BLaER1 treated with 17β-estradiol and CSF1 and Interleukin-3, amounts not matched to agents 10 nM and 100 nM (cell line): ENCODE results near the gene ARHGEF28.
A peak's percentile ranks its signal among the peaks of the same experiment; 100 is the strongest.

Source experiments
- H3K27ac ChIP-seq, 11 experiments: shearing (Covaris generic); formaldehyde crosslinking; 2 replicates each; pipeline ENCODE4 v1.8.1; 2022
- H3K27me3 ChIP-seq, 11 experiments: shearing (Covaris generic); formaldehyde crosslinking; 2 replicates each; pipeline ENCODE4 v1.8.1; 2022
- H3K36me3 ChIP-seq, 11 experiments: shearing (Covaris generic); formaldehyde crosslinking; 2 replicates each; pipeline ENCODE4 v1.8.1; 2022
- H3K4me1 ChIP-seq, 10 experiments: shearing (Covaris generic); formaldehyde crosslinking; 2 replicates each; pipeline ENCODE4 v1.8.1; 2022
- H3K4me2 ChIP-seq, 11 experiments: shearing (Covaris generic); formaldehyde crosslinking; 2 replicates each; pipeline ENCODE4 v1.8.1; 2022
- H3K4me3 ChIP-seq, 10 experiments: shearing (Covaris generic); formaldehyde crosslinking; 2 replicates each; pipeline ENCODE4 v1.8.1; 2022
- H3K9ac ChIP-seq, 11 experiments: shearing (Covaris generic); formaldehyde crosslinking; 2 replicates each; pipeline ENCODE4 v1.8.1; 2022
- H3K9me3 ChIP-seq, 11 experiments: shearing (Covaris generic); formaldehyde crosslinking; replicated peaks in 1 of 11; 2 replicates each; pipeline ENCODE4 v1.8.1; 2022
- H4K20me1 ChIP-seq, 11 experiments: shearing (Covaris generic); formaldehyde crosslinking; 2 replicates each; pipeline ENCODE4 v1.8.1; 2022
- Cebpa-rat ChIP-seq, 11 experiments: shearing (Covaris generic); IDR thresholded peaks; 2 replicates each; pipeline ENCODE4 v1.8.1; 2022

Gene ARHGEF28

GRCh38 chr5:73913971-73914370, 288.0 kb downstream of the ARHGEF28 start:
- Histone ChIP-seq H3K4me1 (peaks cover 0 to 14% (median 9%) of the 10 kb centered on the region in 10 experiments; a peak in 17 of 20 replicates), H3K9ac (no peak overlapping the region), H3K27ac (no peak overlapping the region), H3K27me3 (no peaks in the 10 kb centered on the region), H3K4me3 (no peak overlapping the region), H3K9me3 (no peaks in the 10 kb centered on the region), H3K36me3 (no peaks in the 10 kb centered on the region), H3K4me2 (no peak overlapping the region), H4K20me1 (no peaks in the 10 kb centered on the region)
- TF ChIP-seq Cebpa-rat (IDR thresholded peaks at IDR 0.05), result no peak

- Histone ChIP-seq H3K27ac (no peak overlapping the region), H3K36me3 (no peaks in the 10 kb centered on the region), H3K4me1 (peaks cover 0 to 15% (median 10%) of the 10 kb centered on the region in 10 experiments; a peak in 17 of 20 replicates), H3K27me3 (no peaks in the 10 kb centered on the region), H4K20me1 (no peaks in the 10 kb centered on the region), H3K4me3 (no peak overlapping the region), H3K9ac (no peak overlapping the region), H3K4me2 (no peak overlapping the region), H3K9me3 (no peaks in the 10 kb centered on the region)
- no peak for TF ChIP-seq Cebpa-rat (IDR thresholded peaks at IDR 0.05)
Measured at GRCh38 chr5:73915345-73915744, 289.3 kb downstream of the ARHGEF28 start.

DNA sequence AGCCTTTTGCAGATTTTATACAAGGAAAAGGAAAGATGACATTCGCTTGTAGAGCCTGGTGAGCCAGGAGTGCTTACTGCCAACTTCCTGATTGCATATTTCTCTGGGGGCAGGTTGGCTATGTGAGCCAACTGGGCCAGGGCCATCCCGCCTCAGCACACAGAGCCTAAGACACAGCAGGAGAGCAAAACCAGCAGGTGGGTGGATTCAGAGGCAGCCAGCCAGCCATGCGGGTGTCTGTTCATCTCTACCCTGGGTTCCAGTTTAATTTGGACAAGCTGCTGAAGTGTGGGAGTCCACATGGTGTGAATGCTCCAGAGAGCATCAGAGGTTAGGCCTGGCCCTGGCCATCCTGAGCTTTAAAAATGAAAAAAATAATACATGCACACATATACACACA, 291.4 kb downstream of the ARHGEF28 start:
- Histone ChIP-seq H3K27ac (no peak overlapping the region), H3K4me1 (peaks cover 0 to 20% (median 9%) of the 10 kb centered on the region in 10 experiments; a peak in 17 of 20 replicates), H3K4me3 (no peak overlapping the region), H3K27me3 (no peaks in the 10 kb centered on the region), H4K20me1 (no peaks in the 10 kb centered on the region), H3K9me3 (no peaks in the 10 kb centered on the region), H3K9ac (no peak overlapping the region), H3K4me2 (no peak overlapping the region), H3K36me3 (no peaks in the 10 kb centered on the region)
- TF ChIP-seq Cebpa-rat (IDR thresholded peaks at IDR 0.05), result no peak

DNA sequence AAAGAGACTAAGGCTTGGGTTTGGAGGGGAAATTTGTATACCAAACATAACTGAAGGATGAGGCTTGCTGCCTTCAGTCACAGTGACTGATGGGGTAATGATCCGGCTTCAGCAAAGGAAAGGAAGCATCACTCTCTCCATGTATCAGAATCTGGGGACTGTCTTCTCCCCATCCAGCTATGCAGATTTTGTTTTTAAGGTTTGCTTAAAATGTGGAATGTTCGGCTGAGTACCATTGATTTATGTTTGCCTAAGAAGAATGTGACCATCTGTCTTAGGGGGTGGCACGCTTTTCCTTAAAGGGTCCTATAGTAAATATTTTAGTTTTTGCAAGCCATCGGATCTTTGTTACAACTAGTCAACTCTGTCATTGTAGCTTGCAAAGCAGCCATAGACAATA, 291.9 kb downstream of the ARHGEF28 start:
- Histone ChIP-seq H3K9ac (no peak overlapping the region), H3K27me3 (no peaks in the 10 kb centered on the region), H3K4me3 (no peak overlapping the region), H3K9me3 (no peaks in the 10 kb centered on the region), H3K27ac (no peak overlapping the region), H3K36me3 (no peaks in the 10 kb centered on the region), H4K20me1 (no peaks in the 10 kb centered on the region), H3K4me1 (peaks cover 0 to 20% (median 7%) of the 10 kb centered on the region in 10 experiments; a peak in 17 of 20 replicates), H3K4me2 (no peak overlapping the region)
- no peak for TF ChIP-seq Cebpa-rat (IDR thresholded peaks at IDR 0.05)

DNA sequence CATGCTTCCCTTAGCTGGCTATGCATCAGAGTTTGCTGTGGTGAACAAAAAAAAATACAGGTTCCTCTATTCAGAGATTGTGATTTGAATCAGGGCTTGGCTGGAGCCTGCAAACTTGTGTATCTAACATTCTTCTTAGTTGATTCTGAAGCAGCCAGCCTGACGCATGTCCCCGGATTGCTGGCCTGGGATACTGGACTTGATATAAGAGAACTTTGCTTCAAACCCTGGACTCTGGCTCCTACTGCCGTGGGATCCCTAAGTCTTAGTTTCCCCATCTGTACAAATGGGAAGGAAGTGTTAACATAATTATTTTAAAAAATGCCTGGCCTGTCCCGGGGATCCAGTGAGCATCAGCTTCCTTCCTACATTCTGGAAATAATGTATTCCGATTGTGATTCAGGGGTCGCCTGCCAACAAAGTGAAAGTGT, 292.8 kb downstream of the ARHGEF28 start:
- Histone ChIP-seq H3K4me3 (no peak overlapping the region), H4K20me1 (no peaks in the 10 kb centered on the region), H3K9me3 (no peaks in the 10 kb centered on the region), H3K27me3 (no peaks in the 10 kb centered on the region), H3K27ac (0 out of 22 replicates have a peak overlapping the region, but pooled peaks of 1 of the 11 experiments have one; percentile 11), H3K4me2 (peak overlapping the region in 5 of 11 experiments; percentile 10 to 62 (median 51); a peak in 8 of 22 replicates), H3K9ac (no peak overlapping the region), H3K4me1 (peaks cover 0 to 20% (median 5%) of the 10 kb centered on the region in 10 experiments; a peak in 12 of 20 replicates), H3K36me3 (no peaks in the 10 kb centered on the region)
- no peak for TF ChIP-seq Cebpa-rat (IDR thresholded peaks at IDR 0.05)

GRCh38 chr5:73921741-73922140, 295.7 kb downstream of the ARHGEF28 start:
- no peak overlapping the region for H3K27ac ChIP-seq
- H4K20me1 ChIP-seq, result no peaks in the 10 kb centered on the region
- no peak overlapping the region for H3K9ac ChIP-seq
- H3K9me3 ChIP-seq, result no peaks in the 10 kb centered on the region
- TF ChIP-seq Cebpa-rat (IDR thresholded peaks at IDR 0.05), result no peak
- H3K4me2 ChIP-seq, result peak overlapping the region in 1 of 11 experiments; percentile 1; a peak in 1 of 22 replicates
- peaks cover 0 to 20% (median 5%) of the 10 kb centered on the region in 10 experiments; a peak in 12 of 20 replicates for H3K4me1 ChIP-seq
- H3K36me3 ChIP-seq, result no peaks in the 10 kb centered on the region
- H3K4me3 ChIP-seq, result no peak overlapping the region
- H3K27me3 ChIP-seq, result no peaks in the 10 kb centered on the region

DNA sequence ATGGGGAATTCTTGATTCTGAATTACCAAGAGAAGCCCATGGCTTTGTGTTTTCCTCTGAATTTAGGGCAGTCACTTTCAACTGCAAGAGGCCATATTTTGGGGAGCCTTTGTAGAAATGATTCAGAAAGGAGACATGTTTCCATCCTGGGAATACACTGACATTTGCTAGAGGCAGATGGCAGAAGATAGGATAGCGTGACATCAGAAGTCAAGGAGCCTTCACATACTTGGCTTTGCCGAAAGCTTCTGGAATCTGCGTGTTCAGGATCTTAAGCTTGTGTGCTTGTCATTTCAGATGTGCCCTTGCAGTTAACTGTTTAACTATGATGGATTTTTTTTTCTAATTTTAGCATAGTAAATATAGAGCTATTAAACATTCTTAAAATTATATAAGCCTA, 296.2 kb downstream of the ARHGEF28 start:
- no peak overlapping the region for H3K27ac ChIP-seq
- H3K9ac ChIP-seq, result no peak overlapping the region
- no peaks in the 10 kb centered on the region for H3K36me3 ChIP-seq
- H3K27me3 ChIP-seq, result no peaks in the 10 kb centered on the region
- no peaks in the 10 kb centered on the region for H4K20me1 ChIP-seq
- H3K4me3 ChIP-seq, result no peak overlapping the region
- no peaks in the 10 kb centered on the region for H3K9me3 ChIP-seq
- no peak for TF ChIP-seq Cebpa-rat (IDR thresholded peaks at IDR 0.05)
- H3K4me1 ChIP-seq, result peaks cover 0 to 20% (median 5%) of the 10 kb centered on the region in 10 experiments; a peak in 12 of 20 replicates
- 0 out of 22 replicates have a peak overlapping the region, but pooled peaks of 1 of the 11 experiments have one; percentile 1 for H3K4me2 ChIP-seq

GRCh38 chr5:73922875-73923557, 297.0 kb downstream of the ARHGEF28 start:
- no peak for TF ChIP-seq Cebpa-rat (IDR thresholded peaks at IDR 0.05)
- H3K9me3 ChIP-seq, result no peaks in the 10 kb centered on the region
- no peak overlapping the region for H3K27ac ChIP-seq
- H3K4me2 ChIP-seq, result peak overlapping the region in 5 of 11 experiments; percentile 19 to 34 (median 25); a peak in 5 of 22 replicates
- no peak overlapping the region for H3K9ac ChIP-seq
- no peaks in the 10 kb centered on the region for H4K20me1 ChIP-seq
- H3K27me3 ChIP-seq, result no peaks in the 10 kb centered on the region
- no peak overlapping the region for H3K4me3 ChIP-seq
- peaks cover 0 to 20% (median 5%) of the 10 kb centered on the region in 10 experiments; a peak in 12 of 20 replicates for H3K4me1 ChIP-seq
- H3K36me3 ChIP-seq, result no peaks in the 10 kb centered on the region

- no peak overlapping the region for H3K9ac ChIP-seq
Measured at GRCh38 chr5:73928476-73929070, 302.6 kb downstream of the ARHGEF28 start.

More at GRCh38 chr5:73928476-73929070, 302.6 kb downstream of the ARHGEF28 start:
- H3K27me3 ChIP-seq, result no peaks in the 10 kb centered on the region
- H3K36me3 ChIP-seq, result no peaks in the 10 kb centered on the region
- no peak overlapping the region for H3K4me2 ChIP-seq
- no peaks in the 10 kb centered on the region for H3K9me3 ChIP-seq
- no peak overlapping the region for H3K4me3 ChIP-seq
- no peak overlapping the region for H3K27ac ChIP-seq
- H4K20me1 ChIP-seq, result no peaks in the 10 kb centered on the region
- TF ChIP-seq Cebpa-rat (IDR thresholded peaks at IDR 0.05), result no peak
- no peaks in the 10 kb centered on the region for H3K4me1 ChIP-seq
